Right renal cortex interstitium (tissue), 3 donors: Measurements from ENCODE around the gene UBE2F. TPM values are rescaled to one million over a fixed set of nuclear protein-coding genes. Genes with fewer than 3 reads are reported as not detected.
"Not testable (repeated sequence)": the region's sequence is repeated elsewhere in the genome, so short reads cannot be mapped to it uniquely, and the experiment has no call there.

Source experiments
- DNase-seq, 3 donors: peaks; one replicate each; pipeline ENCODE4 v3.0.0-alpha.2; 2013; ENCODE audit warnings: low read depth in 3 of 3, low spot score in 2 of 3
- polyA plus RNA-seq, 3 donors: library from polyadenylated mRNA; unstranded; fragments of 120-200 nt; gene quantifications; one replicate each; pipeline ENCODE4 v1.2.1, GENCODE V29; 2013; ENCODE audit not compliant: insufficient read length in 3 of 3

Gene UBE2F
- polyA plus RNA-seq, 3 donors = 42.7 to 47.3 (median 45.3) TPM

DNA sequence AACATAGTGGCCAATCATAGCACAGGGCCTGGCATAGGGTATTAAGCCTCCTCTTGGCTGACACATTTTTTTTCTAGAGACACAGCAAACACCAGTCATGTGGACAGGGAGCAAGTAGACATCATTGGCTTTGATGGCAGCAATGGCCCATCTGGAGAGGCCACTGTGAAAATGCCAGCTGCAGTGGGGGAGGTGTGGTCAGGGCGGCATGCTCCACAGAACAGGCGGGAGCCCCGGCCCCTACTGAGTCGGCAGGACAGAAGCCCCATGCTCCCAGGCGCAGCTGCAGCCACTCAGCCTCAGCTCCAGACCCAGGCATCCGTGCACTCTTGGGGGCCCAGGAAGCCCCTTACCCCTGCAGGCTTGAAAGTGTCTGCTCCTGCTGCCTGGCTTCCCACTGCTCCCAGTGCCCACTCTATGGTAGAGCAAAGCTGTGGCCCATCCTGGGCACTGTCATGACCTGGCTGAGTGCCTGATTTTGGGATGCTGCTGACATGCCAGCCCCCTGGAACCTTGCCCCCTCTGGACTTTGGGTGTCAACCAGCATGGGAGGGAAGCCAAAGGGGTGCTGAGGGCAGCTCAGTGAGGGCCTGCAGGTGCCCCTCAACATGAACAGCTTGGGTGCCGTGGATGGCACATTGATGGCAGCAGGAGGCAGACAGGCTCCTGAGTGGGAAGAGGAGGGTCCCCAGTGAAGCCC, 23.3 kb upstream of the UBE2F start:
- no peak for DNase-seq

DNA sequence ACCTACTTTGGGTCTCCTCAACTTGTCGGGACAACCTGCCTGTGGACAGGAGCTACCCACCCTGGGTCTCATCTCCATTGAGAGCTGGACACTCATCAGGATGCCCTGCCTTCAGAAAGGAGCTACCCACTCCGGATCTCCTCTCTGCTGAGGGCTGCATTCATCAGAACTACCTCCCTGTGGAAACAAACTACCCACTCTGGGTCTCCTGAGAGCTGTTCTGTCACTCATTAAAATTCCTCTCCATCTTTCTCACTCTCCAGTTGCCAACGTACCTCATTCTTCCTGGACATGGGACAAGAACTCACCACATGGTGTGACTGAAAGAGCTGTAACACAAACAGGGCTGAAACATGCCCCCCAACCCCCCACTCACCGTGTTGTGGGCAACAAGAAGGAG, 22.5 kb upstream of the UBE2F start:
- DNase-seq = no peak

DNA sequence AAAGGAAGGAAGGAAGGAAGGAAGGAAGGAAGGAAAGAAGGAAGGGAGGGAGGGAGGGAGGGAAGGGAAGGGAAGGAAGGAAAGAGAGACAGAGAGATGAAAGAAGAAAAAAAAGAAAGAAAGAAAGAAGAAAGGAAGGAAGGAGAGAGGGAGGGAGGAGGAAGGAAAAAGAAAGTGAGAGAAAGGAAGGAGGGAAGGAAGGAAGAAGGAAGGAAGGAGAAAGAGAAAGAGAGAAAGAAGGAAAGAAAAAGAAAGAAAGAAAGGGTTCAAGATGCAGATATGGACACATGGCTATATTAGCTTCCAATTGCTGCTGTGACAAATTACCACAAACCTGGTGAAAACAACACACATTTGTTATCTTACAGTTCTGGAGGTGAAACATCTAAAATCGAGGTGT, 20.4 kb upstream of the UBE2F start:
- no peak for DNase-seq

DNA sequence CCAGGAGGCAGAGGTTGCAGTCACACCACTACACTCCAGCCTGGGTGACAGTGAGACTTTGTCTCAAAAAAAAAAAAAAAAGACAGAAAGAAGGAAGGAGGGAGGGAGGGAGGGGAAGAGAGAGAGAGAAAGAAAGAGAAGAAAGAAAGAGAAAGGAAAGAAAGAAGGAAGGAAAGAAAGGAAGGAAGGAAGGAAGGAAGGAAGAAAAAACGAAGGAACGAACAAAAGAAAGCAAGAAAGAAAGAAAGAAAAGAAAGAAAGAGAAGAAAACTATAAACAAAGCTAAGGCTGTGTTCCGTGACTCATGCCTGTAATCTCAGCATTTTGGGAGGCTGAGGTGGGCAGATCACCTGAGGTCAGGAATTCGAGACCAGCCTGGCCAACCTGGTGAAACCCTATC, 15.5 kb upstream of the UBE2F start:
- not testable (repeated sequence) for DNase-seq

DNA sequence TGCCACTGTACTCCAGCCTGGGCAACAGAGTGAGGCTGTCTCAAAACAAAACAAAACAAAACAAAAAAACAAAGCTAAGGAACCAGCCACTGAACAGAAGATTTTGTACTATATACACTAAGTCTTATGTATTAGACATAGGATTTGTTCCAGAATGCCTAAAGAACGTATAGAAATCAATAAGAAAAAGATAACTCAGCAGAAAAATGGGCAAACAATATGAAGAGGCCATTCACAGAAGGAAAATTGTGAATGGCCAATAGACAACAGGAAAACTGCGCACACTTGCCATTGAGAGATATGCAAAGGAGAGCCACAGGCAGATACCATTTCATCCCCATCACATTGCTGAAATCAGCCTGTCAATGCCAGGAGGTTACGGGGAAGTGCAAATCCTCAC, 14.9 kb upstream of the UBE2F start:
- DNase-seq = no peak

DNA sequence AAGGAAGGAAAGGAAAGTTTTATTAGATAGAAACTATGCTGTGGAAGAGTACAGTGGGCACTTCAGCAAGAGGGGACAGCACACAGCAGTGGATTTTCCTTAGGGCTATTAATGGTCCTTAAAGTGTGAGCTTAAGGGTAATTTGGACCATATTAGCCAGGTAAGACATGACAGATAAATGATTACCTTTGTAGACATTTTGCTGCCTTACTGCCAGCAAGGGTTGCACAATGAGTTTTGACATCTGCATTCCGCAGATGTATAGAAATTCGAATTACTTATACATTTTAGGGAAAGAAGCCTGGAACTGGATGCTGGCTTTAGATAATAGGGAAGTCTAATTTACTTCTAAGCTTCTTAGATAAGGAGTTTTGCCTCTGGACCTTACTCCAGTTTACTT, 14.0 kb upstream of the UBE2F start:
- no peak for DNase-seq

DNA sequence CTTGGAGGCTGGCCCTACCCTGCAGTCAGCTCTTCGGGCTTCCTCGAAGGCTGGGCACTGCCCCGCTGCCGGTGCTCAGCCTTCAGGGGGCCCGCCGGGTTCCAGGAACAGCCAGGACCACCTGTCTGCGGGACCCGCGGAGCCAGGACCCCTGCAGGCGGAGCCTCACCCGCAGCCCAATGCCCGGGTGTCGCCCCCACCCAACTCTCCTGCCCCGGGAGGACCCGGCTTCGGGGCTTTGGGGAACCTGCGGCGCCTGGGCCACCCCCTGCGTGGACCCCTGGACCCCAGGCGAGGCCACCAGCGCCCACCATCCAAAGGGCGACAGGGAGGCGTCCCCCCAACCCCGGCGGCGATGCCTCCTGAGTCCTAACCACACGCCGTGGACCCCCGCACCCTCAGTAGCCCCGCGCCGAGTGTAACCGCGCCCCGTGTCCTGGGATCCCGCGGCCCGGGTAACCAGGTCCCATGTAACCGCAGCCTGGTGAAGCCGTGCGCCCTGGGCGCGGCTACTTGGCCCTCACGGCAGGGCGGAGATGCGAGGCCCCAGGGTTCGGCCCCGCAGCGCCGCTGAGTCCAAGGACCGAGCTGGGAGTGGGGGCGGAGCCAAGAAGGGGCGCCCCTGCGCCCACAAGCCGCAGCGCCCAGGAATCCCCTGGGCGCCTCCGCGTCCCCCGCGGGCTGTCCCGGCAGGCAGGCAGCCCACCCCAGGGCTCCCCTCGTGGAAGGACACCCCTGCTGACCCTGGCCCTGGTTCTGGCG, 11.0 kb upstream of the UBE2F start:
- no peak for DNase-seq

DNA sequence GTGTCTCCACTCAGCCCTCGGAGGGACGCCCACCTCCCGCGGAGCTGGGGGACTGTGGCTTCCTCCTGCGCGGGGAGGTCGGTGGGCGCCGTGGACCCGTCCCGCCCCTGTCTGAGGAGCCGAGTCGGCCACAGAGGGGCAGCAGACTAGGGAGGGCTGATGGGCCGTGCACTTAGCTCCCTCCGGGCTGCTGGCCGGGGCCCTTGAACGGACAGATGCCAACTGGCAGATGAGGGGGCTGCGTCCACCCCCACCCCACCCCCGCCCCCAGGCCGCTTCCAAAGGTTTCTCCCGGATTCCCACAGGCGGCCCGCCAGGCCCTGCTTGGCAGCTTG, 10.4 kb upstream of the UBE2F start:
- no peak for DNase-seq

DNA sequence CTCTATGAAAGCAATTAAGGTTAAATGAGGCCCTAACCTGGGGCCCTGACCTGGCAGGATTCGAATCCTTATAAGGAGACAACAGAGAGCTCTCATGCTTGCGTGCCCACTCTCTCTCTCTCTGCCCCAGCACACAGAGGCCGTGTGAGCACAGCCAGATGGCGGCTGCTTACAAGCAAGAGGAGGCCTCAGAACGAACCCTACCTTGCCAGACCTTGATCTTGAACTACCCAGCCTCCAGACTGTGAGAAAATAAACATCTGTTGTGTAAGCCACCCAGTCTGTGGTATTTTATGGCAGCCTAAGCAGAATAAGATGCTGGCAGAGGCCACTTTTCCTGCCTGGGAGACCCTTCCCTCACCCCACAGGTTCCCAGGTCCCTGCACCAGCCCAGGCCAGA, 5.2 kb upstream of the UBE2F start:
- DNase-seq = no peak

DNA sequence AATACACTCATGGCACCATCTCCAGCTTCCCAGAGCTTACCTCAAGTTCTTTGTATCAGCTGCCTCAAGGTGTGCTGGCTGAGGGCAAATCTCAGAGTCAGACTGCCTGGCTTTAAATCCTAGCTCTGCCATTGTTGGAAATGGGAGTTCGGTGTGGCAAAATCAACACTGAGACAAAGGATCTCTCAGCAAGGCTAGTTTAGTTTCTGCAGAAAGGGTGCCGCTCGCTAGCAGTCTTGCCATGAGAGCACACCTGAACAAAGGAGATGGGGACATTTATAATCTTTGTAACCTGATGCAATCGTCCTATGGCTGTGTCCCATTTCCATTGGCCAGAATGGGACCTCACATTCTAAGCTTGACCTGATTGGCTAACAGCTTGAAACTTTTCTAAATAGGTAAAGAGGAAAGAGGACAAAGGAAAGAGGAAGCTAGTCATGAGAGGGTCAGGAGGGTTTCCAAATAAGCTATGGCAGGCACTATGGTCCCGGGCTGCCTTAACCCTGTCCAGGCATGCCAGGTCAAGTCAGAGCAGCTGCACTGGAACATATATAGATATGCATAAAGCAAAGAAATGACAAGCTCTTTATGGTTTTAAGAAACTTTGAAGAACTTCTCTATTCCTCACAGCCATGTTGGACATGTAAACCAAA, 4.3 kb upstream of the UBE2F start:
- no peak for DNase-seq

DNA sequence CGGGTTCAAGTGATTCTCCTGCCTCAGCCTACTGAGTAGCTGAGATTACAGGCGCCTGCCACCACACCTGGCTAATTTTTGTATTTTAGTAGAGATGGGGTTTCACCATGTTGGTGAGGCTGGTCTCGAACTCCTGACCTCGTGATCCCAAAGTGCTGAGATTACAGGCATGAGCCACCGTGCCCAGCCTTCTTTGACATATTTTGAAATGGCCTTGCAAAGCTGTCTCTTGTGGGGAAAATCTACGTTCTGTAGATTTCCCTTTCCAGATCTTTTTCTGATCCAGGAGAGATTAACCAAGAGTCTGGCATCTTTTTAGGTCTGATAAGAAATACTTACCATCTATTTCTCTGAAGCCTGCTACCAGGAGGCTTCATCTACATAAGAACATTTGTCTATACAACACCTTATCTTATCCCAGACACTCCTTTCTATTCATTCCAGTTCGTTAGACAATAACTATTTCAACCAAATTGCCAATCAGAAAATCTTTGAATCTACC, 3.3 kb upstream of the UBE2F start:
- not testable (repeated sequence) for DNase-seq

DNA sequence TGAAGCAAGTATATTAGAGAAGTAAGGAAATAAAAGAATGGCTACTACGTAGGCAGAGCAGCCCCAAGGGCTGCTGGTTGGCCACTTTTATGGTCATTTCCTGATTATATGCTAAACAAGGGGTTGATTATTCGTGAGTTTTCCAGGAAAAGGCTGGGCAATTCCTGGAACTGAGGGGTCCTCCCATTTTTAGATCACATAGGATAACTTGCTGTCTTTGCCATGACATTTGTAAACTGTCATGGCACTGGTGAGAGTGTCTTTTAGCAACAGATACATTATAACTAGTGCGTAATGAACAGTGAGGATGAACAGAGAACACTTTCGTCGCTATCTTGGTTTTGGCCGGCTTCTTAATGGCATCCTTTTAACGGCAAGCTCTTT, 2.6 kb upstream of the UBE2F start:
- DNase-seq = no peak

DNA sequence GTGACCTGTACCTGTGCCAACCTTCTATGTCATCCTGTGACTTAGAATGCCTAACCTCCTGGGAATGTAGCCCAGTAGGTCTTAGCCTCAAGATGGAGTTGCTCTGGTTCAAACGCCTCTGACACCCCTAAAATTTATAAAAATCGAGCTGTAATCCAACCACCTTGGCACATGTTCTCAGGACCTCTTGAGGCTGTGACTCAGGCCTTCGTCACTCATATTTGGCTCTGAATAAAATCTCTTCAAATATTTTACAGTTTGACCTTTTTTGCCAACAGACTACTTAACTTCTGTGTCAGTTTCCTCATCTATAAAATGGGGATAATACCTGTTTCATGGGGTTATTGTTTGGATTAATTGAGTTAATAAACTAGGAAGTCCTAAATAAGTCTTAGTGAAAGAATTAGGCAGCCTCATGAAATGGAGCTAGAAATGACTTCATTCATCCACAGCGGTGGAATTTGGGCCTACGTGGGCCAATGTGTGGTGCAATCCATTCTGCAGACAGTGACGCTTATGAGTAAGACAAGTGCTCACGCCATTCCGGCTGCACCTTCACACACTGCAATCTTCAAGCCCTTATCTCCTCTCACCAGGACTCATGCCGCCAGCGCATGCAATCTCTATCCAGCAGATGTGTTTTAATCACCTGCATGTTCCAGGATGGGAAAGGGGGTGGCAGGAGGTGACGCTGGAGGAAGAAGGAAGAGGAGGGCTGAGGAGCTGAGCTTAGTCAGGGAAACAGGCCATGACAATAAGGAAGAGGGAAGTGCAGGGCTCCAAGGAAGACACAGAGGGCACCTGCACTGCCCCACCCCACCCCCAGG, 2.0 kb upstream of the UBE2F start:
- no peak for DNase-seq

DNA sequence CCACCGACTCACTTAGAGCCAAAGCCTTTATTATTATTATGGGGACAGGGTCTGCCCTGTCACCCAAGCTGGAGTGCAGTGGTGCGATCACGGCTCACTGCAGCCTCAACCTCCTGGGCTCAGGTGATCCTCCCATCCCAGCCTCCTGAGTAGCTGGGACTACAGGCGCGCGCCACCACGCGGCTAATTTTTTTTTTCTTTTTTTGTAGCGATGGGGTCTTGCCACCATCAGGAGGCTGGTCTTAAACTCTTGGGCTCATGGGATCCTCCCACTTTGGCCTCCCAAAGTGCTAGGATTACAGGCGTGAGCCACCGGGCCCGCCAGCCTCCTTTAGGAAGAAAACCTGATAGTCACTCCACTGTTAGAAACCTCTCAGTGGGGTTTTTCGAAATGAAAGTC, 970 bp upstream of the UBE2F start:
- not testable (repeated sequence) for DNase-seq

DNA sequence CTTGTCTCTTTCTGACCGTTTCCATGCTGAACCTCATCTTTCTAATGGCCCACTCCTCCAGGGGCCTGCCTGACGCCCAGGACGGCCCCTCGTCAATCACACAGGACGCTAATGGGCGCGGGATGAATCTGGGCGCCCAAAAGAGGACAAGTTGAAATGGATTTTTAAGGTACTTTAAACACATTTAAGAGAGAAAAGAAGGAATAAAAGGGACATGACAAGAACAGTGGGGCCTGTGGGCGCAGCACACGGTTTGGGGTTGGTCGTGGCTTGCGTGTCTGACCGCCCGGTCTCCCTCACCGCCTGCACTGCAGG, 607 bp upstream of the UBE2F start:
- no peak for DNase-seq

DNA sequence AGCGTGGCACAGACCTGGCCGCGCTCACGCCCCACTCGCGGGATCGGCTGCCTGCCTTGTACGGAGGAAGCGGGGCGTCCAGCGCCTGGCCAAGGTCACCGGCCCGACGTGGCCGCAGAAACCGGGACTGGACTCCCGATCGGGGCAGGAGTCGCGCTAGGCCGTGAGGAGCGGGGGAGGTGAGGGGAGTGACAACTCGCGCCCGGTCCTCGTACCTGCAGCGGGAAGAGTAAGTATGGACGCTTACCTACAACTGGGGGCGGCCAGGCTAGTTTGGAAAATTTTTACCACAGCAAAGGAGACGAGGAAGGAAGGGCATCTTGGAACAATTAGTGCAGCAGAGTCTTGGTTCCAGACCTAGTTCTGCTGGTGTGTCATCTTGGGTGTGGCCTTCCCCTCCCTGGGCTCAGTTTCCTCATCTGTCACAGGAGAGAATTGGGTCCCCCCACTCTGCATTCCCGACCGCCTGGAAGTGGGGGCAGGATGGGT, 693 bp downstream of the UBE2F start:
- no peak for DNase-seq

DNA sequence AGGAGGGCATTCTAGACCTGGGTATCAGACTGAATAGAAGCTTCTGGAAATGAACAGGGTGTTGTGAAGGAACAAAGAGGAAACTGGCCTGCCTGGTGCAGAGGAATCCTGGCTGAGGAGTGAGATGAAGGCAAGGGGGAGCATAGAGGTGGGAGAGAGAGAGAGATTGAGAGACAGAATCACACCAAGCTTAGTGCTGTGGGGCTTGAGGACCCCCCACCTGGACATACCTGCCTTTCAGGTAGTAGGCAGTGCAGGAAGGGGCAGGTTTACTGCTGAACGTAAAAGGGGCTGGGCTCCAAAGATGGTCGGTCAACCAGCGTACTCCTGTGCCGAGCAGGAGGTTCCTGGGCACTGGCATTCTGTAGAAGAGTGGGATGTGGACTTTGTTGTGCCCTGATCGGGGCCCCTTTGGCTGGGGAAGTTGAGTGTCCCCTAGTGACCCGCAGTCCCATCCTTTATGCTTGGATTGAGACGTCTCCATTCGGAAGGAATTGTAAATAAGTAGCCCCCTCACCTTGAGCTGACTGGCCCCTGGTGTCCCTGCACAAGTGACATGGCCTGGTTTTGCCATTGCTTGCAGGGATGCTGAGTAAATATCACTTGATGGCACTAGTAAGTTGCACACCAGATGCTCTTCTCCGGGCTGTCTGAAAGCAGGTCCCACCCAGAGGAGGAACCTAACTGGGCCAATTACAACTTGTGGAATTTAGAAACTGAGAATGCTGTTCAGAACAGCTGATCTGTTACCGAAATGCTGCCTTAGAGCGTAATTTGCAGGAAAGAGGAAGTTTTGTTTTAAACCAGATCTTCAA, 1.4 kb downstream of the UBE2F start:
- peak in 2 of 3 donors; percentile 19 to 25 for DNase-seq

DNA sequence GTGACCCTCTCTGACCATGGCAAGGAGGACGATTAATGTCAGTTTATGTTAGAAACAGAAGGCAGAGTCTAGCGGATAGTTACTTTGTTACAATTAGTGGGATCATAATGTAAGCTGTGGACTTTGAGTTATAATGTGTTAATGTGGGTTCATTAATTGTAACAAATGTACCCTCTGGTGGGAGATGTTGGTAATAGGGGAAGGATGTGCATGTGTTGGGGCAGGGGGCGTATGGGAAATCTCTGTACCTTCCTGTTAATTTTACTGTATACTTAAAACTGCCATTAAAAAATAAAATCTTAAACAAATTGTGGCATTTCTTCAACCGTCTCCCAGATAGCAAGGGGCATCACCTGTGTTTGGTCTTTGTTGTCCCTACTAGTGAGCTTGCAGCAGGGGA, 4.8 kb downstream of the UBE2F start:
- no peak for DNase-seq

DNA sequence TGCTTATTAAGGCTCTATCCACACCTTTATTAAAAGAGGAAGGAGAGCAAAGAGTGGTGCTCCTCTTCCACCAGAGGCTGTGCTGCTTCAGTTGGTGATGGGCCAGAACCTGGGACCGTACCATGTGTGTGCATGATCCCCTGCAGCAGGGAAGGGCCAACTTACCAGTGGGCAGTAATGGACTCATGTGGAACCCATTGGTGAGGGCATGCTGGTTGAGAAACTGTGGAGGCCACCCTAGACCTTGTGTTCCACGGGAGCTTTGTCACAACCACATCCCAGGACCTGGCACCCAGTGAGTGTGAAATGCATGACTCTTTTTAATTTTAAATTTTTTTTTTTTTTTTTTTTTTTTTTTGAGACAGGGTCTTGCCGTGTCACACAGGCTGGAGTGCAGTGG, 5.4 kb downstream of the UBE2F start:
- DNase-seq = no peak

DNA sequence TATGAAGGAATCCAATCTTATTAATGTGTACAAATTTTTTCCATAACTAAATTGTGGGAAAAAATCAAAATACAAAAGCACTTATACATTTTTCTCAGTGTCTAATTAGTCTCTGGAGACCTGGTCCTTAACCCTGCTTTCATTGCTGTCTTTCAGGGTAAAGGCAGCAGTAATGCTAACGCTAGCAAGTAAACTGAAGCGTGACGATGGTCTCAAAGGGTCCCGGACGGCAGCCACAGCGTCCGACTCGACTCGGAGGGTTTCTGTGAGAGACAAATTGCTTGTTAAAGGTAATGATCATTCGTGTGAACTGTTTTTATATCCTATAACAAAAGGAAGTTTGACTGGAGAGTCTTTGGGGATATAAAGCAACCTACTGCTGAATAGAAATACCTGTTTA, 6.1 kb downstream of the UBE2F start:
- no peak for DNase-seq
